HepG2 (cell line): ENCODE data around the gene FMNL2. TPM values are rescaled to one million over a fixed set of nuclear protein-coding genes. Genes with fewer than 3 reads are reported as not detected.

Experiments
- ATAD3A ChIP-seq: sonication (generic); formaldehyde crosslinking; IDR thresholded peaks from 2 replicates; pipeline ENCODE4 v1.4.0; 2020; ENCODE audit warnings: missing genetic modification reagents
- FOXA1 ChIP-seq, 2 experiments: fragments of 450-650 bp in 1 of 2; sonication (generic) in 1 of 2; formaldehyde crosslinking in 1 of 2; IDR thresholded peaks; 2 replicates each; pipeline versions ENCODE4 v1.4.0 to v1.6.1; 2016 to 2020; ENCODE audit warnings: missing genetic modification reagents in 1 of 2
- HMG20B ChIP-seq: conservative IDR thresholded peaks from 2 replicates; pipeline ENCODE4 v1.6.1; 2016; ENCODE audit warnings: missing genetic modification reagents, missing compliant biosample characterization
- MAFK ChIP-seq, 2 experiments: IDR thresholded peaks in 1 of 2; conservative IDR thresholded peaks in 1 of 2; 2 replicates each; pipeline ENCODE4 v1.6.1; 2011; ENCODE audit warnings: improper control_type of control experiment in 2 of 2, low read length in 2 of 2
- MBD4 ChIP-seq: IDR thresholded peaks from 2 replicates; pipeline ENCODE4 v1.6.1; 2012; ENCODE audit warnings: low read length, inconsistent platforms, borderline replicate concordance
- NFKBIZ ChIP-seq: IDR thresholded peaks from 2 replicates; pipeline ENCODE4 v1.6.1; 2018; ENCODE audit warnings: missing genetic modification reagents, missing compliant biosample characterization
- PPARG ChIP-seq: conservative IDR thresholded peaks from 2 replicates; pipeline ENCODE4 v1.6.1; 2016; ENCODE audit warnings: missing biosample characterization, missing genetic modification reagents
- RARG ChIP-seq: sonication (generic); formaldehyde crosslinking; IDR thresholded peaks from 2 replicates; pipeline ENCODE4 v1.4.0; 2020; ENCODE audit warnings: low read depth, mild to moderate bottlenecking, missing genetic modification reagents
- RBM22 ChIP-seq: fragments of 200-400 bp; formaldehyde crosslinking; optimal IDR thresholded peaks from 2 replicates; pipeline ENCODE3; 2017; ENCODE audit warnings: mild to moderate bottlenecking, low read length, moderate library complexity
- SALL2 ChIP-seq: sonication (generic); formaldehyde crosslinking; IDR thresholded peaks from 2 replicates; pipeline ENCODE4 v1.8.1; 2023; ENCODE audit warnings: mild to moderate bottlenecking, missing genetic modification reagents, inconsistent platforms
- TOE1 ChIP-seq: sonication (generic); formaldehyde crosslinking; IDR thresholded peaks from 2 replicates; pipeline ENCODE4 v1.4.0; 2020; ENCODE audit warnings: mild to moderate bottlenecking, missing genetic modification reagents
- ZMYM2 ChIP-seq: sonication (generic); formaldehyde crosslinking; IDR thresholded peaks from 2 replicates; pipeline ENCODE4 v1.8.0; 2022; ENCODE audit warnings: mild to moderate bottlenecking, missing genetic modification reagents
- ZNF124 ChIP-seq: sonication (generic); formaldehyde crosslinking; IDR thresholded peaks from 2 replicates; pipeline ENCODE4 v1.4.0; 2020; ENCODE audit warnings: missing genetic modification reagents
- ZNF772 ChIP-seq: sonication (generic); formaldehyde crosslinking; IDR thresholded peaks from 2 replicates; pipeline ENCODE4 v1.5.0; 2020; ENCODE audit warnings: mild to moderate bottlenecking, missing genetic modification reagents
- ZSCAN20 ChIP-seq: sonication (generic); formaldehyde crosslinking; IDR thresholded peaks from 2 replicates; pipeline ENCODE4 v1.4.0; 2020; ENCODE audit warnings: missing genetic modification reagents, mild to moderate bottlenecking, borderline replicate concordance
- polyA plus RNA-seq, 8 experiments: library from polyadenylated mRNA; depleted of rRNA in 3 of 8; stranded (reverse) in 7 of 8; unstranded in 1 of 8; fragments of >200 nt; fragmentation: Illumina TruSeq in 4 of 8; extraction: Trizol in 4 of 8; gene quantifications; 2 replicates each; pipeline versions ENCODE4 v1.2.1 to v1.2.3, GENCODE V29; 2011 to 2016; ENCODE audit warnings: low read depth in 4 of 8, missing spikeins in 1 of 8, mixed read lengths in 1 of 8; ENCODE audit not compliant: insufficient read depth in 1 of 8
- total RNA-seq, 5 experiments: library from RNA; depleted of rRNA; stranded (reverse); fragments of >200 nt; fragmentation: Illumina TruSeq; extraction: Trizol; gene quantifications; 2 replicates each; pipeline ENCODE4 v1.2.3, GENCODE V29; 2016; ENCODE audit warnings: low read depth in 1 of 5
- TF ChIP-seq, protein P1 (sequence below), 2 experiments: fragments of 450-650 bp in 1 of 2; sonication (generic) in 1 of 2; formaldehyde crosslinking in 1 of 2; IDR thresholded peaks; 2 replicates each; pipeline versions ENCODE4 v1.6.1 to v1.8.0; 2016 to 2022; ENCODE audit warnings: antibody characterized with exemption in 1 of 2, mild to moderate bottlenecking in 1 of 2, missing genetic modification reagents in 1 of 2
- TF ChIP-seq, protein P2 (sequence below): sonication (generic); formaldehyde crosslinking; IDR thresholded peaks from 2 replicates; pipeline ENCODE4 v1.4.0; 2020; ENCODE audit warnings: missing genetic modification reagents
- TF ChIP-seq, protein P3 (sequence below): sonication (generic); formaldehyde crosslinking; IDR thresholded peaks from 2 replicates; pipeline ENCODE4 v1.4.0; 2020; ENCODE audit warnings: missing genetic modification reagents

FMNL2 gene
- total and polyA plus RNA-seq, 2 of the 13 experiments (the other 11 are each of a cell fraction or from before 2014, with no cell fraction given): 66.5 to 67.7 TPM

DNA sequence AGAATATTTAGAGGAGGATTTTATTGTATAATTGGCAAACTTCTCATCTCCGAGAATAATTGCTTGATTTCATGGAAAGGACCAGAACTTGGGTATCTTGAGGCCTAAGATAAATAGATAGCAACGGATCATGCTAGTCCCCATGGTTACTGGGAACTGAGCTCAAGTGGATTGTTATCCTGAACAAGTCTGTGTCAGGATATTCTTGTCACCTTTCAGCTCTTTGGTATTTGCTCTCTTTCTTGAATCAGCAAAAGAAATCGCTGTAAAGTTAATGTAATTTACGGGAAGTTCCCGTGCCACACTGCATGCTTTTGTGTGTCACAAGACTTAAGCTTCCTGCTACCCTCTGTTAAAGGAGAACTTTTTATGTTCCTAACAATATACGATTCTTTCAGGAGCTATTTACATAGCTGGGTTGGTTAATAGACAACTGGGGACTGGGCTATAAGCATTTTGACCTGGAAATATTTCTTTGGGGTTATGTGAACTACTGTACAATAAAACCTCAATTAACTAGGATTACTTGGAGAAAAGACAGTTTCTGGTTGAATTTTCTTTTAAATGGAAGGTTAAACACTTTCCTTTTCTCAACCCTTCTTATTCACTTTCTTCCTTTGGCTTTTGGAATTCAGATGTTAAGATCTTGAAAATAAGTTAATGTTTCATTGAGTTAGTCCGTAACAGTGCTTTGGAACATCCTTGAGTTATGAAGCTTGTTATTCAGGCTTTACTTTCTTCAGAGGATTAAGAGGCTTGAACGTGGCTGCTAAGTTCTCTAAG is 151.2 kb downstream of the FMNL2 start (continued):
- peak; percentile 96 for TF ChIP-seq NFKBIZ (CRISPR knock-in tag)
- peak; percentile 62; the same call in 1 of the 2 replicates for TF ChIP-seq MBD4
- peak; percentile 92 for TF ChIP-seq TOE1
- peak; percentile 76 for TF ChIP-seq RBM22
- peak; percentile 63; the same call in 1 of the 2 replicates for TF ChIP-seq SALL2
- peak; percentile 90; the same call in 1 of the 2 replicates for TF ChIP-seq ZNF772 (CRISPR knock-in tag)
- TF ChIP-seq, protein P1, sequence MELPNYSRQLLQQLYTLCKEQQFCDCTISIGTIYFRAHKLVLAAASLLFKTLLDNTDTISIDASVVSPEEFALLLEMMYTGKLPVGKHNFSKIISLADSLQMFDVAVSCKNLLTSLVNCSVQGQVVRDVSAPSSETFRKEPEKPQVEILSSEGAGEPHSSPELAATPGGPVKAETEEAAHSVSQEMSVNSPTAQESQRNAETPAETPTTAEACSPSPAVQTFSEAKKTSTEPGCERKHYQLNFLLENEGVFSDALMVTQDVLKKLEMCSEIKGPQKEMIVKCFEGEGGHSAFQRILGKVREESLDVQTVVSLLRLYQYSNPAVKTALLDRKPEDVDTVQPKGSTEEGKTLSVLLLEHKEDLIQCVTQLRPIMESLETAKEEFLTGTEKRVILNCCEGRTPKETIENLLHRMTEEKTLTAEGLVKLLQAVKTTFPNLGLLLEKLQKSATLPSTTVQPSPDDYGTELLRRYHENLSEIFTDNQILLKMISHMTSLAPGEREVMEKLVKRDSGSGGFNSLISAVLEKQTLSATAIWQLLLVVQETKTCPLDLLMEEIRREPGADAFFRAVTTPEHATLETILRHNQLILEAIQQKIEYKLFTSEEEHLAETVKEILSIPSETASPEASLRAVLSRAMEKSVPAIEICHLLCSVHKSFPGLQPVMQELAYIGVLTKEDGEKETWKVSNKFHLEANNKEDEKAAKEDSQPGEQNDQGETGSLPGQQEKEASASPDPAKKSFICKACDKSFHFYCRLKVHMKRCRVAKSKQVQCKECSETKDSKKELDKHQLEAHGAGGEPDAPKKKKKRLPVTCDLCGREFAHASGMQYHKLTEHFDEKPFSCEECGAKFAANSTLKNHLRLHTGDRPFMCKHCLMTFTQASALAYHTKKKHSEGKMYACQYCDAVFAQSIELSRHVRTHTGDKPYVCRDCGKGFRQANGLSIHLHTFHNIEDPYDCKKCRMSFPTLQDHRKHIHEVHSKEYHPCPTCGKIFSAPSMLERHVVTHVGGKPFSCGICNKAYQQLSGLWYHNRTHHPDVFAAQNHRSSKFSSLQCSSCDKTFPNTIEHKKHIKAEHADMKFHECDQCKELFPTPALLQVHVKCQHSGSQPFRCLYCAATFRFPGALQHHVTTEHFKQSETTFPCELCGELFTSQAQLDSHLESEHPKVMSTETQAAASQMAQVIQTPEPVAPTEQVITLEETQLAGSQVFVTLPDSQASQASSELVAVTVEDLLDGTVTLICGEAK (IDR thresholded peaks at IDR 0.05): no peak
- TF ChIP-seq, protein P1 (CRISPR knock-in tag; IDR thresholded peaks at IDR 0.05): no peak; the same call in 1 of the 2 replicates
- TF ChIP-seq RARG (CRISPR knock-in tag): no peak
- TF ChIP-seq PPARG (CRISPR knock-in tag): peak; percentile 95
- TF ChIP-seq FOXA1 (IDR thresholded peaks at IDR 0.05): peak; percentile 72
- peak; percentile 97 for TF ChIP-seq FOXA1 (CRISPR knock-in tag; IDR thresholded peaks at IDR 0.05)
- TF ChIP-seq ATAD3A (CRISPR knock-in tag): no peak
- 0 out of 2 replicates have a peak, but pooled peaks have one; percentile 76 for TF ChIP-seq ZSCAN20 (CRISPR knock-in tag)
- peak in 1 of 2 experiments; percentile 43; a peak in 1 of 4 replicates for TF ChIP-seq MAFK (conservative IDR thresholded peaks at IDR 0.05 in 1 of 2, IDR thresholded peaks at IDR 0.05 in 1 of 2; ENCODE audit: low read length in 2 of 2)
- TF ChIP-seq, protein P2, sequence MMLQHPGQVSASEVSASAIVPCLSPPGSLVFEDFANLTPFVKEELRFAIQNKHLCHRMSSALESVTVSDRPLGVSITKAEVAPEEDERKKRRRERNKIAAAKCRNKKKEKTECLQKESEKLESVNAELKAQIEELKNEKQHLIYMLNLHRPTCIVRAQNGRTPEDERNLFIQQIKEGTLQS: peak; percentile 62; the same call in 1 of the 2 replicates
- TF ChIP-seq ZMYM2 (CRISPR knock-in tag): peak; percentile 86
- TF ChIP-seq ZNF124 (CRISPR knock-in tag): peak; percentile 89
- peak; percentile 93 for TF ChIP-seq HMG20B (CRISPR knock-in tag)
- TF ChIP-seq, protein P3, sequence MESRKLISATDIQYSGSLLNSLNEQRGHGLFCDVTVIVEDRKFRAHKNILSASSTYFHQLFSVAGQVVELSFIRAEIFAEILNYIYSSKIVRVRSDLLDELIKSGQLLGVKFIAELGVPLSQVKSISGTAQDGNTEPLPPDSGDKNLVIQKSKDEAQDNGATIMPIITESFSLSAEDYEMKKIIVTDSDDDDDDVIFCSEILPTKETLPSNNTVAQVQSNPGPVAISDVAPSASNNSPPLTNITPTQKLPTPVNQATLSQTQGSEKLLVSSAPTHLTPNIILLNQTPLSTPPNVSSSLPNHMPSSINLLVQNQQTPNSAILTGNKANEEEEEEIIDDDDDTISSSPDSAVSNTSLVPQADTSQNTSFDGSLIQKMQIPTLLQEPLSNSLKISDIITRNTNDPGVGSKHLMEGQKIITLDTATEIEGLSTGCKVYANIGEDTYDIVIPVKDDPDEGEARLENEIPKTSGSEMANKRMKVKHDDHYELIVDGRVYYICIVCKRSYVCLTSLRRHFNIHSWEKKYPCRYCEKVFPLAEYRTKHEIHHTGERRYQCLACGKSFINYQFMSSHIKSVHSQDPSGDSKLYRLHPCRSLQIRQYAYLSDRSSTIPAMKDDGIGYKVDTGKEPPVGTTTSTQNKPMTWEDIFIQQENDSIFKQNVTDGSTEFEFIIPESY (CRISPR knock-in tag): peak; percentile 57; the same call in 1 of the 2 replicates
